Measurements from ENCODE around the gene LCE1F.
A peak's percentile ranks its signal among the peaks of the same experiment; 100 is the strongest.

LCE1F gene

GRCh38 chr1:152743371-152744145 lies 31.4 kb upstream of the LCE1F start:
- FAIRE-seq = no peak
- TF ChIP-seq CTCF (IDR thresholded peaks at IDR 0.05; ENCODE audit: insufficient read depth, missing control alignments) = no peak
- no peak for DNase-seq (ENCODE audit: insufficient read length, low spot score)

GRCh38 chr1:152745289-152745704 lies 29.6 kb upstream of the LCE1F start:
- peak; percentile 43 for TF ChIP-seq CTCF (IDR thresholded peaks at IDR 0.05; ENCODE audit: insufficient read depth, missing control alignments)
- FAIRE-seq = no peak
- DNase-seq (ENCODE audit: insufficient read length, low spot score) = no peak

- no peak for FAIRE-seq
- no peak for DNase-seq (ENCODE audit: insufficient read length, low spot score)
- TF ChIP-seq CTCF (IDR thresholded peaks at IDR 0.05; ENCODE audit: insufficient read depth, missing control alignments) = no peak
Observed at GRCh38 chr1:152745765-152746444, 29.0 kb upstream of the LCE1F start.

- DNase-seq (ENCODE audit: insufficient read length, low spot score) (no peak), FAIRE-seq (no peak)
- no peak for TF ChIP-seq CTCF (IDR thresholded peaks at IDR 0.05; ENCODE audit: insufficient read depth, missing control alignments)
Observed at GRCh38 chr1:152747831-152748230, 27.1 kb upstream of the LCE1F start.

- FAIRE-seq (no peak), DNase-seq (ENCODE audit: insufficient read length, low spot score) (no peak)
- TF ChIP-seq CTCF (IDR thresholded peaks at IDR 0.05; ENCODE audit: insufficient read depth, missing control alignments) = no peak
Observed at GRCh38 chr1:152752225-152752624, 22.7 kb upstream of the LCE1F start.

GRCh38 chr1:152753586-152753985 lies 21.4 kb upstream of the LCE1F start:
- no peak for TF ChIP-seq CTCF (IDR thresholded peaks at IDR 0.05; ENCODE audit: insufficient read depth, missing control alignments)
- DNase-seq (ENCODE audit: insufficient read length, low spot score) = no peak
- FAIRE-seq = no peak

GRCh38 chr1:152756872-152757271 lies 18.1 kb upstream of the LCE1F start:
- TF ChIP-seq CTCF (IDR thresholded peaks at IDR 0.05; ENCODE audit: insufficient read depth, missing control alignments) = no peak
- FAIRE-seq (no peak), DNase-seq (ENCODE audit: insufficient read length, low spot score) (no peak)
